Measurements from ENCODE around the gene IVD. TPM values are rescaled to one million over a fixed set of nuclear protein-coding genes. Genes with fewer than 3 reads are reported as not detected.

Gene IVD
- total RNA-seq: 10 to 100 TPM; 47.2 to 81.8 (median 64.7) TPM
- 10 to 100 TPM; 27.1 to 42.4 TPM for polyA plus RNA-seq
- total RNA-seq: 33.9 reads per million, percentile 63 among the genes with 10 or more reads in this experiment

DNA sequence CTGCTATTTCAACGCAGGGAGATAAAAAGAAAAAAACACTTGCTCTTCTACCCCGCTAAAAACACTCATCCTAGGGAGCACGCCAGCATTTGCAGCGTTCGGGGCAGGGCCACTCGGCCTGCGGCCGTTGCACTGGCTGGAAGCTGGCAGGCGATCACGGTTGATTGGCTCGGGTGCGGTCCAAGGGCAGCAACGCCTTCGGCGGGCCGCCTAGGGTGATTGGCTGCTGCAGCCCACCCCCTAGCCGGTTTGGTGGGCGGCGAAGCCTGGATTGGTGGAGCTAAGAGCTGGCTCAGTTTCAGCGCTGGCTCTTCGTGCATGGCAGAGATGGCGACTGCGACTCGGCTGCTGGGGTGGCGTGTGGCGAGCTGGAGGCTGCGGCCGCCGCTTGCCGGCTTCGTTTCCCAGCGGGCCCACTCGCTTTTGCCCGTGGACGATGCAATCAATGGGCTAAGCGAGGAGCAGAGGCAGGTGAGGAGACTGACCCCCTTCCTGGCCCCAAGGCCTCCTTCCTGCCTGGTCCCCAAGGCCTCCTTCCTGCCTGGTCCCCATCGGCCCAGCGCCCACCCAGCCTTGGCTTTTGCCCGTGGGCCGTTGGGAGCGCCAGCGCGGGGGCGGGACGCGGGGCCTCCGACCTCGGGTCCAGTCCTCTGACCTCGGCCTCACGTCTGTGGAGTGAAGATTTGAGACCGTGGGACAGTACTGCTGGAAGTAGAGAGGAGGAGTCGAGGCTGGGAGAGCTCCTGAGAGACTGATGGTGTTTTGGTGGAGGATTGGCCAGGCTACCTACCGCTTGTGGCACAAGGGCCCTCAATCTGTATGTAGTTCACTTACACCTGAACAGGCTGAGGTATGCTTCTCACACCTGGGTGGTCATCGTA is at the start of gene IVD:
Gene IVD, plus strand, starts transcription at position 295 of the 881 bp plus-strand sequence. Its CDS starts 33 bp downstream, at position 328.
- Histone ChIP-seq H3K4me3 (ENCODE audit: low read length) (peak within 1 kb of the TSS; percentile 49), H3K27ac (ENCODE audit: low read depth, low read length) (peak within 1 kb of the TSS; percentile 70), H3K9me3 (ENCODE audit: control insufficient read depth in 2 of 3, low read length in 3 of 3) (no peaks in the 10 kb centered on the region), H3K4me1 (ENCODE audit: control insufficient read depth in 2 of 2, insufficient read depth in 2 of 2, low read length in 2 of 2) (peaks cover 6 to 15% of the 10 kb centered on the region in 2 donors), H3K36me3 (ENCODE audit: control insufficient read depth in 2 of 3, insufficient read depth in 3 of 3, low read length in 3 of 3) (peaks cover 0 to 23% (median 8%) of the 10 kb centered on the region in 3 experiments), H3K27me3 (ENCODE audit: control insufficient read depth in 2 of 2, insufficient read depth in 2 of 2, low read length in 2 of 2) (no peaks in the 10 kb centered on the region)
- H3K9me3 Mint-ChIP-seq: no peaks in the 10 kb centered on the region
- no peaks in the 10 kb centered on the region for H3K27me3 Mint-ChIP-seq
- DNase-seq (peak; percentile 67 to 88 (median 79)), ATAC-seq (peak; percentile 99)
- ChIA-PET CTCF (no interaction called here), POLR2A (interaction anchor here (0.8 to 3.5 kb wide), 12 partner anchors 8 to 98 kb away, joined by 3 to 19 read pairs (median 3); partner anchors contain the start of genes BAHD1 and KNSTRN)
- H3K36me3 Mint-ChIP-seq: peaks cover 2 to 8% (median 5%) of the 10 kb centered on the region in 5 donors
- H3K4me3 Mint-ChIP-seq: peak within 1 kb of the TSS; percentile 79 to 94 (median 92)
- intact Hi-C loops (cut with micrococcal nuclease): loop anchor here (1.0 to 2.0 kb wide), 7 partner anchors 17 to 297 kb away; partner anchors contain the start of genes BAHD1 (in 1 of the 2), BMF (in 1 of the 2), DISP2 (in 1 of the 2) and KNSTRN (in 1 of the 2)
- H3K27ac Mint-ChIP-seq: peak within 1 kb of the TSS; percentile 38 to 92 (median 90)
- peaks cover 9 to 49% (median 30%) of the 10 kb centered on the region in 7 donors for H3K4me1 Mint-ChIP-seq

DNA sequence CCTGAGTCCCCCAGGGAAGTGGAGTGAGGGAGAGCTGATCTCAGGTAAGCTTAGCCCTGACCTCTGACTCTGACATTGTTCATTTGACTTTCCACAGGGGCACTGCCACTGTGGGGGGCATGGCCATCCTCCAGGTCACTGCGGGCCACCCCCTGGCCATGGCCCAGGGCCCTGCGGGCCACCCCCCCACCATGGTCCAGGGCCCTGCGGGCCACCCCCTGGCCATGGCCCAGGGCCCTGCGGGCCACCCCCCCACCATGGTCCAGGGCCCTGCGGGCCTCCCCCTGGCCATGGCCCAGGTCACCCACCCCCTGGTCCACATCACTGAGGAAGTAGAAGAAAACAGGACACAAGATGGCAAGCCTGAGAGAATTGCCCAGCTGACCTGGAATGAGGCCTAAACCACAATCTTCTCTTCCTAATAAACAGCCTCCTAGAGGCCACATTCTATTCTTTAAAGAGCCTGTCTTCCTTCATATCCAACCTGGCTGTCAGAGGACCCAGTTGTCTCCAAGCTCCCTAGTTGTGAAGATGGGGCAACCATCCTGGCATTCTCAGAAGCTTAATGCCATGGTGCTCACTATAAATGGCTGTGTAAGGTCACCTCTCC is 49.5 kb upstream of the IVD start:
- Mint-ChIP-seq H3K27ac (no peak overlapping the region), H3K36me3 (peaks cover 0 to 4% (median 0%) of the 10 kb centered on the region in 5 donors), H3K4me1 (peaks cover 7 to 12% (median 8%) of the 10 kb centered on the region in 7 donors), H3K9me3 (peaks cover 0 to 2% (median 0%) of the 10 kb centered on the region in 11 donors), H3K4me3 (no peak overlapping the region), H3K27me3 (peaks cover 0 to 36% (median 9%) of the 10 kb centered on the region in 5 donors)
- Histone ChIP-seq H3K4me3 (ENCODE audit: low read length) (no peak overlapping the region), H3K27ac (ENCODE audit: low read depth, low read length) (no peak overlapping the region), H3K4me1 (ENCODE audit: control insufficient read depth in 2 of 2, insufficient read depth in 2 of 2, low read length in 2 of 2) (peaks cover 0 to 12% of the 10 kb centered on the region in 2 donors), H3K9me3 (ENCODE audit: control insufficient read depth in 2 of 3, low read length in 3 of 3) (no peaks in the 10 kb centered on the region), H3K36me3 (ENCODE audit: control insufficient read depth in 2 of 3, insufficient read depth in 3 of 3, low read length in 3 of 3) (no peaks in the 10 kb centered on the region), H3K27me3 (ENCODE audit: control insufficient read depth in 2 of 2, insufficient read depth in 2 of 2, low read length in 2 of 2) (no peaks in the 10 kb centered on the region)
- ATAC-seq (no peak), DNase-seq (no peak)
- intact Hi-C loops (cut with micrococcal nuclease): loop anchor here in 1 of 2 donors (5.0 kb wide), 1 partner anchor 49 kb away; the partner anchor contains the start of gene PLCB2
- CTCF ChIA-PET: interaction anchor here (1.3 kb wide), 1 partner anchor 82 kb away, joined by 5 read pairs; no protein-coding TSS in a partner anchor
- POLR2A ChIA-PET: interaction anchor here (1.1 to 1.4 kb wide), 2 partner anchors 11 to 22 kb away, joined by 4 to 5 read pairs; no protein-coding TSS in a partner anchor

DNA sequence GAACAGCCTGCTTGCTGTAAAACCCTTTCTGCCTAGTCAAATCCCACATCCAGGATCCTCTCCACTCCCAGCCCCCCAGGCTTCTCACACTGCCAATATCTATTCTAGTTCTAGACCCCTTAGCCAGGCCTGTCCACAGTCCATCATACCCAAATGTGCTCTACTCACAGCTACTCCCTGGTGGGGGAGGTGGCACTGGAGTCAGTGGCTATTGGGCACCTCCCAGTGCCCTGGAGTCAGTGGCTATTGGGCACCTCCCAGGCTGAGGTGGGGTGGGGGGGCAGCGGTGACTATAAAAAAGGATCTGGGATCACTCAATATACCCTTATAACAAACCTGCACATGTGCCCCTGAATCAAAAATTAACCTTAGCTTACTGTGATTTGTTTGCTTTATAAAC is 48.3 kb upstream of the IVD start:
- H3K9me3 ChIP-seq (ENCODE audit: control insufficient read depth in 2 of 3, low read length in 3 of 3): no peaks in the 10 kb centered on the region
- Mint-ChIP-seq H3K27ac (no peak overlapping the region), H3K4me1 (peaks cover 7 to 12% (median 8%) of the 10 kb centered on the region in 7 donors), H3K9me3 (peaks cover 0 to 2% (median 0%) of the 10 kb centered on the region in 11 donors), H3K27me3 (peaks cover 0 to 34% (median 9%) of the 10 kb centered on the region in 5 donors), H3K36me3 (peaks cover 0 to 6% (median under 1%) of the 10 kb centered on the region in 5 donors), H3K4me3 (peak overlapping the region; percentile 4 to 84 (median 82))
- no peak overlapping the region for H3K27ac ChIP-seq (ENCODE audit: low read depth, low read length)
- H3K36me3 ChIP-seq (ENCODE audit: control insufficient read depth in 2 of 3, insufficient read depth in 3 of 3, low read length in 3 of 3): no peaks in the 10 kb centered on the region
- intact Hi-C loops (cut with micrococcal nuclease): loop anchor here in 1 of 2 donors (5.0 kb wide), 1 partner anchor 50 kb away; the partner anchor contains the start of gene PLCB2
- DNase-seq (no peak), ATAC-seq (no peak)
- CTCF ChIA-PET: no interaction called here
- POLR2A ChIA-PET: interaction anchor here (1.4 kb wide), 1 partner anchor 10 kb away, joined by 5 read pairs; no protein-coding TSS in a partner anchor
- H3K27me3 ChIP-seq (ENCODE audit: control insufficient read depth in 2 of 2, insufficient read depth in 2 of 2, low read length in 2 of 2): no peaks in the 10 kb centered on the region
- H3K4me3 ChIP-seq (ENCODE audit: low read length): no peak overlapping the region
- peaks cover 0 to 12% of the 10 kb centered on the region in 2 donors for H3K4me1 ChIP-seq (ENCODE audit: control insufficient read depth in 2 of 2, insufficient read depth in 2 of 2, low read length in 2 of 2)

DNA sequence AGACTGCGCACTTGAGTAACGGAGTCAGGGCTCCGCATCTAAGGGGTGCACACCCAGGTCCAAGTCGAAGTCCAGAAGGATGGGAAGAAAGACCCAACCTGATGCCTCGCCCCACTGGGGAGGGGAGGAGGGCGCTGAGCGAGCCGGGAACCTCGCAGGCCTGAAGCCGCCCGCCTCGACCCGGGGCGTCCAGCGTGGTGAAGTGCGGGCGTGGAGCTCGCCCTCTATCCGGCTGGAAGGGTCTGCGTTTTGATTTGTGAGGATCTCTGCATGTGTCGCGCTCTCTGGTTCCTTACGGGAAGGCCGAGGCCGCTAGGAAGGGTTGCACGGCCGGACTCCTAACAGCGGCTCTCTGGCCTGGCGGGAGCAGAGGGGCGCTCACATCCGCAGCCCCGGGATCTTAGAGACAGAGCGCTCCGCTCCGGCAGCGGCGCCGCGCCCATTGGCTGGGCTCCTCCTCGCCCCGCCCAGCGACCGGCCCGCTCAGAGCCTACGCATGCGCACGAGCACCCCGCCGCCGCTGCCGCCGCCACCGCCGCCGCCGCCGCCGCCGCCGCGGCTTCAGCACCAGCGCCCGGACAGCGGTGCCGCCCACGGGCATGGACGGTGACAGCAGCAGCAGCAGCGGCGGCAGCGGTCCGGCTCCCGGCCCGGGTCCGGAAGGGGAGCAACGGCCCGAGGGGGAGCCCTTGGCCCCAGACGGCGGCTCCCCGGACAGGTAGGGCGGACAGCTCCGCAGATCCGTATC is 47.7 kb upstream of the IVD start, which contains the start of gene DISP2:
Gene DISP2, plus strand, starts transcription at position 497 of the 748 bp plus-strand sequence. Its CDS starts 103 bp downstream, at position 600.
- DNase-seq: peak; percentile 80 to 97 (median 91)
- ChIA-PET POLR2A (interaction anchor here (1.4 kb wide), 1 partner anchor 10 kb away, joined by 5 read pairs; no protein-coding TSS in a partner anchor), CTCF (no interaction called here)
- no peaks in the 10 kb centered on the region for H3K27me3 ChIP-seq (ENCODE audit: control insufficient read depth in 2 of 2, insufficient read depth in 2 of 2, low read length in 2 of 2)
- H3K36me3 ChIP-seq (ENCODE audit: control insufficient read depth in 2 of 3, insufficient read depth in 3 of 3, low read length in 3 of 3): no peaks in the 10 kb centered on the region
- Mint-ChIP-seq H3K36me3 (peaks cover 0 to 11% (median 5%) of the 10 kb centered on the region in 5 donors), H3K27ac (peak within 1 kb of the TSS in 2 of 9 donors; percentile 38 to 48), H3K4me1 (peaks cover 7 to 15% (median 13%) of the 10 kb centered on the region in 7 donors), H3K27me3 (peaks cover 0 to 30% (median 9%) of the 10 kb centered on the region in 5 donors), H3K4me3 (peak within 1 kb of the TSS; percentile 75 to 90 (median 83)), H3K9me3 (peaks cover 0 to 2% (median 0%) of the 10 kb centered on the region in 11 donors)
- peaks cover 0 to 12% of the 10 kb centered on the region in 2 donors for H3K4me1 ChIP-seq (ENCODE audit: control insufficient read depth in 2 of 2, insufficient read depth in 2 of 2, low read length in 2 of 2)
- intact Hi-C loops (cut with micrococcal nuclease): loop anchor here (1.0 to 5.0 kb wide), 9 partner anchors 10 to 207 kb away; partner anchors contain the start of genes KNSTRN (in 2 of the 2), BAHD1 (in 1 of the 2), CCDC32 (in 1 of the 2) and INAFM2 (in 1 of the 2)
- peak within 1 kb of the TSS; percentile 63 for H3K4me3 ChIP-seq (ENCODE audit: low read length)
- peak; percentile 94 for ATAC-seq
- no peaks in the 10 kb centered on the region for H3K9me3 ChIP-seq (ENCODE audit: control insufficient read depth in 2 of 3, low read length in 3 of 3)
- H3K27ac ChIP-seq (ENCODE audit: low read depth, low read length): no peak within 1 kb of the TSS

DNA sequence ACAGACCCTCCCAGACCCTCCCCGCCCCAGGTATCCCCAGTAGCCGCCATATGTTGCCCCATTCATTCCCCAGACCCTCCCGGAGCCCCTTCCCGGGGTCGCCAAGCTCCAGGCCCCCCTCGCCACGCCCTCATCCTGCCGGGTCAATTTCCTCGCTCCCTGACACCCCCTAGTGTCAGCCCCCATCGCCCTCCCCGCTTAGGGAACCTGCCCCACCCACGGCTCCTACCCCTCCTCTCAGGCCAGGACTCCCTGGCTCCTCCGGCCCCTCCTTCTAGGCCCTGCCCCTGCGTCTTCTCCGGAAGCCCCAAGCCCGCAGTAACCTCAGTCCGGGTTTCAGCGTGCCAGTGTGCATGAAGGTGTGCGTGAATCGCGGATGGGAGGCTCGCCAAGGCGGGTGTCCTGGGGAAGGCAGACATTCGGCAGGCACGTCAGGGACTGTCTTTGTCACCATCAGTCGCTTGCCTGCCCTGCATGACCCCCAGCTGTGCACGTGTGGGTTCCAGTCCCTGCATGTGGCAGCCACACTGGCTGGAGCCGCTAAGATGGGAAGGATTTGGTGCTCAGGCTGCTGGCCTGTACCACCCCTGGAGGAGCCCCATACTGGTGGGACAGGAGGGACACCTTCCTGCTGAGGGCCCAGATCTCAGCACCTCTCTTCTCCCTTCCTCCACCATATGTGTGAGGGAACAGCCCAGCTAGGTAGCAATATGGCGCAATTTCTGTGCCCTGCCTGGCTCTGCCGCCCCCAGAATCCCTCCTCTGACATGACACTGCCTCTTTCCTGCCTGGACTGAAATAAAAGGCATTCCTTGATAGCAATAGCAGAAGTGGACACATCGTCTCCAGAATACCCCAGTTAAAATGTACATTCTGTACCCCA is 46.9 kb upstream of the IVD start:
- peaks cover 0 to 11% (median 5%) of the 10 kb centered on the region in 5 donors for H3K36me3 Mint-ChIP-seq
- Histone ChIP-seq H3K4me1 (ENCODE audit: control insufficient read depth in 2 of 2, insufficient read depth in 2 of 2, low read length in 2 of 2) (peaks cover 0 to 12% of the 10 kb centered on the region in 2 donors), H3K9me3 (ENCODE audit: control insufficient read depth in 2 of 3, low read length in 3 of 3) (no peaks in the 10 kb centered on the region), H3K36me3 (ENCODE audit: control insufficient read depth in 2 of 3, insufficient read depth in 3 of 3, low read length in 3 of 3) (no peaks in the 10 kb centered on the region), H3K27ac (ENCODE audit: low read depth, low read length) (no peak overlapping the region), H3K27me3 (ENCODE audit: control insufficient read depth in 2 of 2, insufficient read depth in 2 of 2, low read length in 2 of 2) (no peaks in the 10 kb centered on the region), H3K4me3 (ENCODE audit: low read length) (peak overlapping the region; percentile 46)
- peak overlapping the region; percentile 62 to 90 (median 78) for H3K4me3 Mint-ChIP-seq
- H3K27ac Mint-ChIP-seq: peak overlapping the region in 2 of 9 donors; percentile 38 to 48
- H3K4me1 Mint-ChIP-seq: peaks cover 7 to 18% (median 15%) of the 10 kb centered on the region in 7 donors
- H3K9me3 Mint-ChIP-seq: peaks cover 0 to 2% (median 0%) of the 10 kb centered on the region in 11 donors
- no peak for ATAC-seq
- peaks cover 0 to 23% (median 9%) of the 10 kb centered on the region in 5 donors for H3K27me3 Mint-ChIP-seq
- POLR2A ChIA-PET: no interaction called here
- intact Hi-C loops (cut with micrococcal nuclease): loop anchor here (1.0 to 5.0 kb wide), 9 partner anchors 10 to 206 kb away; partner anchors contain the start of genes KNSTRN (in 2 of the 2), BAHD1 (in 1 of the 2), CCDC32 (in 1 of the 2) and INAFM2 (in 1 of the 2)
- CTCF ChIA-PET: no interaction called here
- peak in 2 of 9 donors; percentile 11 to 46 for DNase-seq
